ENCODE data around the gene GID8. TPM values are rescaled to one million over a fixed set of nuclear protein-coding genes. Genes with fewer than 3 reads are reported as not detected.

GID8 gene
- total and polyA plus RNA-seq, 9 of the 15 experiments (the other 6 are each of a cell fraction or from before 2014, with no cell fraction given), result 7.5 to 31.6 (median 22.2) TPM

DNA sequence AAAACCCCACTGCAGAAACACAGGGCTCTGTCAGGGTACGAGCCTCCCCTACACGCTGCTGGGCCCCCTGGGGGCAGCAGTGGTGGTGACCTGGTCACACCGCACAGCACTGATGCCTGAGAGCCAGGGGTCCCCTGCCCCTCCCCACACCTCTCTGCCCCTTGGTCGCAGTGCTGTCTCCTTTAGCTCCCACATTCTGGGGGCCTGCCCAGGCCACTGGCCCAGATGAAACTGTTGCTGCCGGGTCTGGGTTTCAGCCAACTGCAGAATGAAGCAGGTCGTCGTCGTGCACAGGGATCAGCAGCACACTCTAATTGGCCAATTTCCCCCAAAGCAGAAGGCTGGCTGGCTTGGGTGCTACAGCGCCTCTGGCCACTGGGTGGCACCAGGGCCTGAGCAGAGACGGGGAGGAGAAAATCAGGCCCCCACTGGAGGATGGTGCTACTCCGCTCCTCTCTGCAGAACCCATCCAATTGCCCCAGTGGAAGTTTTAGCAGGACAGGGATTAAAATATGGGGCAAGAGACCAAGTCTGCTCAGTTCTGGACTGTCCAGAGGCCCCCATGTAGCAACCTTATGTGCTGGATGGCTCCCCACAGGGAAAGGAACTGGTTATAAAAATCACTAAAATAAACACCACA lies 37.8 kb upstream of the GID8 start (continued):
- TF ChIP-seq, protein P1, sequence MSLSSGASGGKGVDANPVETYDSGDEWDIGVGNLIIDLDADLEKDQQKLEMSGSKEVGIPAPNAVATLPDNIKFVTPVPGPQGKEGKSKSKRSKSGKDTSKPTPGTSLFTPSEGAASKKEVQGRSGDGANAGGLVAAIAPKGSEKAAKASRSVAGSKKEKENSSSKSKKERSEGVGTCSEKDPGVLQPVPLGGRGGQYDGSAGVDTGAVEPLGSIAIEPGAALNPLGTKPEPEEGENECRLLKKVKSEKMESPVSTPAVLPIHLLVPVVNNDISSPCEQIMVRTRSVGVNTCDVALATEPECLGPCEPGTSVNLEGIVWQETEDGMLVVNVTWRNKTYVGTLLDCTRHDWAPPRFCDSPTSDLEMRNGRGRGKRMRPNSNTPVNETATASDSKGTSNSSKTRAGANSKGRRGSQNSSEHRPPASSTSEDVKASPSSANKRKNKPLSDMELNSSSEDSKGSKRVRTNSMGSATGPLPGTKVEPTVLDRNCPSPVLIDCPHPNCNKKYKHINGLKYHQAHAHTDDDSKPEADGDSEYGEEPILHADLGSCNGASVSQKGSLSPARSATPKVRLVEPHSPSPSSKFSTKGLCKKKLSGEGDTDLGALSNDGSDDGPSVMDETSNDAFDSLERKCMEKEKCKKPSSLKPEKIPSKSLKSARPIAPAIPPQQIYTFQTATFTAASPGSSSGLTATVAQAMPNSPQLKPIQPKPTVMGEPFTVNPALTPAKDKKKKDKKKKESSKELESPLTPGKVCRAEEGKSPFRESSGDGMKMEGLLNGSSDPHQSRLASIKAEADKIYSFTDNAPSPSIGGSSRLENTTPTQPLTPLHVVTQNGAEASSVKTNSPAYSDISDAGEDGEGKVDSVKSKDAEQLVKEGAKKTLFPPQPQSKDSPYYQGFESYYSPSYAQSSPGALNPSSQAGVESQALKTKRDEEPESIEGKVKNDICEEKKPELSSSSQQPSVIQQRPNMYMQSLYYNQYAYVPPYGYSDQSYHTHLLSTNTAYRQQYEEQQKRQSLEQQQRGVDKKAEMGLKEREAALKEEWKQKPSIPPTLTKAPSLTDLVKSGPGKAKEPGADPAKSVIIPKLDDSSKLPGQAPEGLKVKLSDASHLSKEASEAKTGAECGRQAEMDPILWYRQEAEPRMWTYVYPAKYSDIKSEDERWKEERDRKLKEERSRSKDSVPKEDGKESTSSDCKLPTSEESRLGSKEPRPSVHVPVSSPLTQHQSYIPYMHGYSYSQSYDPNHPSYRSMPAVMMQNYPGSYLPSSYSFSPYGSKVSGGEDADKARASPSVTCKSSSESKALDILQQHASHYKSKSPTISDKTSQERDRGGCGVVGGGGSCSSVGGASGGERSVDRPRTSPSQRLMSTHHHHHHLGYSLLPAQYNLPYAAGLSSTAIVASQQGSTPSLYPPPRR (CRISPR knock-in tag; IDR thresholded peaks at IDR 0.05; ENCODE audit: borderline replicate concordance), result no peak
- TF ChIP-seq SMAD3 (CRISPR knock-in tag; conservative IDR thresholded peaks at IDR 0.05) (no peak), RBM25 (IDR thresholded peaks at IDR 0.05; ENCODE audit: low read depth, low read length, severe bottlenecking) (no peak), TGIF2 (CRISPR knock-in tag; IDR thresholded peaks at IDR 0.05) (no peak), NFYB (IDR thresholded peaks at IDR 0.05; ENCODE audit: extremely low read depth, insufficient read length) (peak; percentile 30), ZNF311 (CRISPR knock-in tag; IDR thresholded peaks at IDR 0.05) (no peak), KLF16 (IDR thresholded peaks at IDR 0.05) (0 out of 2 replicates have a peak, but pooled peaks have one; percentile 24), XRCC3 (IDR thresholded peaks at IDR 0.05) (no peak), KAT2B (IDR thresholded peaks at IDR 0.05; ENCODE audit: low read depth, low read length) (no peak), ELF2 (CRISPR knock-in tag; IDR thresholded peaks at IDR 0.05) (no peak), HDAC2 (IDR thresholded peaks at IDR 0.05) (no peak), POLR2B (IDR thresholded peaks at IDR 0.05; ENCODE audit: low read depth, partially characterized antibody) (peak; percentile 44), HNRNPH1 (optimal IDR thresholded peaks at IDR 0.05; ENCODE audit: low read depth, low read length) (no peak)
- TF ChIP-seq, protein P2, sequence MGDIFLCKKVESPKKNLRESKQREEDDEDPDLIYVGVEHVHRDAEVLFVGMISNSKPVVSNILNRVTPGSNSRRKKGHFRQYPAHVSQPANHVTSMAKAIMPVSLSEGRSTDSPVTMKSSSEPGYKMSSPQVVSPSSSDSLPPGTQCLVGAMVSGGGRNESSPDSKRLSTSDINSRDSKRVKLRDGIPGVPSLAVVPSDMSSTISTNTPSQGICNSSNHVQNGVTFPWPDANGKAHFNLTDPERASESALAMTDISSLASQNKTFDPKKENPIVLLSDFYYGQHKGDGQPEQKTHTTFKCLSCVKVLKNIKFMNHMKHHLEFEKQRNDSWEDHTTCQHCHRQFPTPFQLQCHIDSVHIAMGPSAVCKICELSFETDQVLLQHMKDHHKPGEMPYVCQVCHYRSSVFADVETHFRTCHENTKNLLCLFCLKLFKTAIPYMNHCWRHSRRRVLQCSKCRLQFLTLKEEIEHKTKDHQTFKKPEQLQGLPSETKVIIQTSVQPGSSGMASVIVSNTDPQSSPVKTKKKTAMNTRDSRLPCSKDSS (IDR thresholded peaks at IDR 0.05; ENCODE audit: low read depth, partially characterized antibody), result no peak
- TF ChIP-seq, protein P3, sequence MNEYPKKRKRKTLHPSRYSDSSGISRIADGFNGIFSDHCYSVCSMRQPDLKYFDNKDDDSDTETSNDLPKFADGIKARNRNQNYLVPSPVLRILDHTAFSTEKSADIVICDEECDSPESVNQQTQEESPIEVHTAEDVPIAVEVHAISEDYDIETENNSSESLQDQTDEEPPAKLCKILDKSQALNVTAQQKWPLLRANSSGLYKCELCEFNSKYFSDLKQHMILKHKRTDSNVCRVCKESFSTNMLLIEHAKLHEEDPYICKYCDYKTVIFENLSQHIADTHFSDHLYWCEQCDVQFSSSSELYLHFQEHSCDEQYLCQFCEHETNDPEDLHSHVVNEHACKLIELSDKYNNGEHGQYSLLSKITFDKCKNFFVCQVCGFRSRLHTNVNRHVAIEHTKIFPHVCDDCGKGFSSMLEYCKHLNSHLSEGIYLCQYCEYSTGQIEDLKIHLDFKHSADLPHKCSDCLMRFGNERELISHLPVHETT (CRISPR knock-in tag; conservative IDR thresholded peaks at IDR 0.05 in 1 of 2, IDR thresholded peaks at IDR 0.05 in 1 of 2), result no peak
- TF ChIP-seq, protein P4, sequence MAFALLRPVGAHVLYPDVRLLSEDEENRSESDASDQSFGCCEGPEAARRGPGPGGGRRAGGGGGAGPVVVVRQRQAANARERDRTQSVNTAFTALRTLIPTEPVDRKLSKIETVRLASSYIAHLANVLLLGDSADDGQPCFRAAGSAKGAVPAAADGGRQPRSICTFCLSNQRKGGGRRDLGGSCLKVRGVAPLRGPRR (CRISPR knock-in tag; IDR thresholded peaks at IDR 0.05), result no peak
- TF ChIP-seq, protein P5, sequence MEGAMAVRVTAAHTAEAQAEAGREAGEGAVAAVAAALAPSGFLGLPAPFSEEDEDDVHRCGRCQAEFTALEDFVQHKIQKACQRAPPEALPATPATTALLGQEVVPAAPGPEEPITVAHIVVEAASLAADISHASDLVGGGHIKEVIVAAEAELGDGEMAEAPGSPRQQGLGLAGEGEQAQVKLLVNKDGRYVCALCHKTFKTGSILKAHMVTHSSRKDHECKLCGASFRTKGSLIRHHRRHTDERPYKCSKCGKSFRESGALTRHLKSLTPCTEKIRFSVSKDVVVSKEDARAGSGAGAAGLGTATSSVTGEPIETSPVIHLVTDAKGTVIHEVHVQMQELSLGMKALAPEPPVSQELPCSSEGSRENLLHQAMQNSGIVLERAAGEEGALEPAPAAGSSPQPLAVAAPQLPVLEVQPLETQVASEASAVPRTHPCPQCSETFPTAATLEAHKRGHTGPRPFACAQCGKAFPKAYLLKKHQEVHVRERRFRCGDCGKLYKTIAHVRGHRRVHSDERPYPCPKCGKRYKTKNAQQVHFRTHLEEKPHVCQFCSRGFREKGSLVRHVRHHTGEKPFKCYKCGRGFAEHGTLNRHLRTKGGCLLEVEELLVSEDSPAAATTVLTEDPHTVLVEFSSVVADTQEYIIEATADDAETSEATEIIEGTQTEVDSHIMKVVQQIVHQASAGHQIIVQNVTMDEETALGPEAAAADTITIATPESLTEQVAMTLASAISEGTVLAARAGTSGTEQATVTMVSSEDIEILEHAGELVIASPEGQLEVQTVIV (CRISPR knock-in tag; IDR thresholded peaks at IDR 0.05; ENCODE audit: borderline replicate concordance), result no peak
